Skeletal muscle tissue (tissue), 4 donors: ENCODE measurements around the gene CRB1. TPM values are rescaled to one million over a fixed set of nuclear protein-coding genes. Genes with fewer than 3 reads are reported as not detected.

Experiments
- H3K27ac ChIP-seq: one replicate; pipeline ENCODE4 v1.7.0; 2013; ENCODE audit warnings: mild to moderate bottlenecking, low read depth, low read length, inconsistent platforms
- H3K27me3 ChIP-seq, 3 donors: one replicate each; pipeline ENCODE4 v1.7.0; 2013; ENCODE audit warnings: low read length in 3 of 3; ENCODE audit not compliant: control insufficient read depth in 3 of 3, insufficient read depth in 3 of 3
- H3K36me3 ChIP-seq, 3 donors: one replicate each; pipeline ENCODE4 v1.7.0; 2013; ENCODE audit warnings: low read length in 3 of 3; ENCODE audit not compliant: control insufficient read depth in 3 of 3, insufficient read depth in 3 of 3
- H3K4me1 ChIP-seq, 3 donors: one replicate each; pipeline ENCODE4 v1.7.0; 2013; ENCODE audit warnings: low read length in 3 of 3, mild to moderate bottlenecking in 3 of 3; ENCODE audit not compliant: control insufficient read depth in 3 of 3, insufficient read depth in 3 of 3
- H3K4me3 ChIP-seq, 3 donors: one replicate each; pipeline ENCODE4 v1.7.0; 2013; ENCODE audit warnings: low read length in 3 of 3
- H3K9ac ChIP-seq, 3 donors: one replicate each; pipeline ENCODE4 v1.7.0; 2013; ENCODE audit warnings: low read length in 3 of 3, mild to moderate bottlenecking in 3 of 3, moderate library complexity in 2 of 3, low read depth in 1 of 3
- H3K9me3 ChIP-seq, 3 donors: one replicate each; pipeline ENCODE4 v1.7.0; 2013; ENCODE audit warnings: low read length in 3 of 3; ENCODE audit not compliant: control insufficient read depth in 3 of 3
- total RNA-seq: library from RNA; depleted of rRNA; stranded (reverse); fragments of >200 nt; gene quantifications from one replicate; pipeline ENCODE4 v1.2.3, GENCODE V29; 2014
- donor health status: Osteomylitis.

The CRB1 gene
- total RNA-seq, 1 donor from 2014 or later = 1.0 TPM

DNA sequence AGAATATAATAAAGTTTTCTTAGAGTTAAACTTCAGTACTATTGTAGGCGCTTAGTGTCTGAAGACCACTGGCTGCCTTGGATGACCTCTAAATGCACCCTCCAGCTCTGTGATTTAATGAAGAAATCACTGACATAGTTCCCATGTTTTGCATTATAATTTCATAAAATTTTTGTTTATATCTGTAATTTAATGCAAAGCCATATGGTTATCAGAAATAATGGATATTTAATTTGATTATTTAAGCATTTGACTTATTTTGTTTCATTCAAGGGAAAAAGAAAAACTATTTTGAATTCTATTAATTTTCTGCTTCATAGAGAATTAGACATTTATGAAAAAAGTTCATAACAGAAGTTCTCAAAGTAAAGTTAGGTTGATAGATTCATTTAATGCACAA is 18.6 kb downstream of the CRB1 start:
- Histone ChIP-seq H3K9ac (no peak overlapping the region), H3K9me3 (no peaks in the 10 kb centered on the region), H3K4me3 (no peak overlapping the region), H3K27ac (no peak overlapping the region), H3K4me1 (no peaks in the 10 kb centered on the region), H3K27me3 (no peaks in the 10 kb centered on the region), H3K36me3 (no peaks in the 10 kb centered on the region)

DNA sequence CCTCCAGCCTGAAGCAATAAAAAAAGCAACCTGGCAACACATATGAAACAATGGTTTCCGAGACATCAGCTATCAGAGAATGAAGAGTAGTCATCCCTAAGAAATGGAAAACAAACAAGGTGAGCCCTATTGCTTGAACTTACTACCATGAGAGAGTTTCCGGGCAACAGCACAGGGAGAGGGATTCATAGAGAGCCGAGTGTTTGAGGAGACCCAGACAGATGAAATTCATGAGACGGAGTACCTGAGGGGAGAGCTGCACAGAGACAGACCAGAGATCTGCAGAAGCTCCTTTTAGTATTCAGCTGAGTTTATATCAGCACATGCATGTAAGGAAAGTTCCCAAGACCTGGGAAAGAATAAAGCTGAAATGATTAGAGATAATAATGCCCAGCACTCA is 19.8 kb downstream of the CRB1 start:
- Histone ChIP-seq H3K36me3 (no peaks in the 10 kb centered on the region), H3K4me3 (no peak overlapping the region), H3K9me3 (no peaks in the 10 kb centered on the region), H3K27ac (no peak overlapping the region), H3K9ac (no peak overlapping the region), H3K27me3 (no peaks in the 10 kb centered on the region), H3K4me1 (no peaks in the 10 kb centered on the region)

DNA sequence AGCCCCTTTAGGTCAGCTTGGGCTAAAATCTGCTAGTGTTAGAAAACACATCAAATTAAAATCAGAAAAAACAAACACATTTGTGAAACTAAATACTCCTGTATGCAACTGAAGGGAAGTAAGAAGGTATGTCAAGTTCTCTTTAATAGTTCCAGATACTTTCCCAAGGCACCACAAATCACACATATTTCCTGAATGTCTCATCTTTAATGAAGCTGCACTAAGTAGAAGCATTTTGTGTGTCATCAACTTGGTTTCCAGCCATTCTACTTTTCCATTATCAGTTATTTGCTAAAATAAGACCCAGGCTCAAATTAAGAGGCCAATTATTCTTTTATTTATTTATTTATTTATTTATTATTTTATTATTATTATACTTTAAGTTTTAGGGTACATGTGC is 34.7 kb downstream of the CRB1 start:
- H3K27ac ChIP-seq = no peak overlapping the region
- H3K4me3 ChIP-seq = no peak overlapping the region
- no peaks in the 10 kb centered on the region for H3K27me3 ChIP-seq
- no peaks in the 10 kb centered on the region for H3K4me1 ChIP-seq
- no peaks in the 10 kb centered on the region for H3K36me3 ChIP-seq
- H3K9ac ChIP-seq = no peak overlapping the region
- no peaks in the 10 kb centered on the region for H3K9me3 ChIP-seq

DNA sequence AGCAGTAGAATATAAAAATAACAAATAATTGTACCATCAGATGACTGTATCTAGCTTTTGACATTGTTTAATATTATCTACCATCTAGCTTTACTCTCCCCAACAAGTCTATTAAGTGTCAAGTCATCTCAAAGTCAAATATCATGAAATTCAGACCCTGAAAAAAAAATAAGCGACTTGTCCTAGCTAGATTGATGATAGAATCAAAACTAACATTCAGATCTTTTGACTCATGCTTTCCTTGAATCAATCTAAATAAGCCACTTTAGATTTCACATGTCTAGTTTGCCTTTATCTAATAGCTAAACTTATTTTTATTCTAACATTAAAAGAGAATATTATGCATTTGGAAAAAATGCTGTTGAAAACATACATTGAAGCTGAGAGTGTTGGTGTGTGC is 35.4 kb downstream of the CRB1 start:
- Histone ChIP-seq H3K4me1 (no peaks in the 10 kb centered on the region), H3K27ac (no peak overlapping the region), H3K9me3 (no peaks in the 10 kb centered on the region), H3K9ac (no peak overlapping the region), H3K4me3 (no peak overlapping the region), H3K36me3 (no peaks in the 10 kb centered on the region), H3K27me3 (no peaks in the 10 kb centered on the region)

DNA sequence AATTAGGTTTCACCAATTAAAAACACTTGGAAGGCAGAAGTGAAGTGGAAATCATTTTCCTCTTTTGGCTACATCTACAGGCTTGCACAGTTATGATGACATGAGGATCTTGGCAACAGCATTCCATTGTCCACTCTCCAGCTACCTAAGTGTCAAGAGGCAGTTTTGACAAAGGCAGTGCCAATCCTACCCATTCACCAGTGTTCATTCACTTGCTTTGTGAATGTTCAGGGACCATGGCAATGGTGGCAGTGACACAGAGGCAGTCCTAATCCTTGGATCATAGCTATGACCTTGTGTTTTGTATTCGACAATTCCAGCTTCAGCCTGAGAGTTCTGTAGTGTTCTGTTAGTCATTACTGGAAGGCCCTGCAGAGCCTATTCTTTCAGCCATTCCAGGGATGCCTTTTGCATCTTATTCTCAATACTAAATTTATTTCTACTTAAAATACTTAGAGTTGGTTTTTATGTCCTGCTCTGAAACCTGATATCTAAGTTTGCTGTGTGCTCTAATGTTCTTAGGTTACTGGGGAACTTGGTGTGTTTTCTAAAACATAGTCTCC is 36.7 kb downstream of the CRB1 start:
- H3K36me3 ChIP-seq = no peaks in the 10 kb centered on the region
- no peaks in the 10 kb centered on the region for H3K9me3 ChIP-seq
- no peaks in the 10 kb centered on the region for H3K27me3 ChIP-seq
- no peaks in the 10 kb centered on the region for H3K4me1 ChIP-seq
- no peak overlapping the region for H3K4me3 ChIP-seq
- no peak overlapping the region for H3K27ac ChIP-seq
- H3K9ac ChIP-seq = no peak overlapping the region

DNA sequence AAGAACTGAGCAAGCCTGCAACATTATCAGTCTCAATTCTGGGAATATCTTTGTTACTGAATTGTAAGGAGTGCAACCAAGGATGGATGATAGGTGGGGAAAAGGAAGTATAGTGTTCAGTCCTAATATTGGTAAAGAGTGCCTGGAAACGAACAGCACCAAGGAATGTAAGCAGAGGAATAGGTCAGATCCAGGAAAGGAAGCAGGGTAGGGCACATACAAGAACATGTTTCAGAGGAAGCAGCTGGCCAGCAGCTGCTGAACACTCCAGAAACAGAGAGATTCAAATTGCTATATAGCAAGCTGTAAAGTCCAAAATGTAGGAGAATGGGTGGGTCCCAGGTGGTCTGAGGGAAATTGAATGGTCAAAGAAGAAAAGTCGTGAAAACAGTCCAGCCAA is 37.9 kb downstream of the CRB1 start:
- H3K9ac ChIP-seq = no peak overlapping the region
- no peaks in the 10 kb centered on the region for H3K36me3 ChIP-seq
- H3K27ac ChIP-seq = no peak overlapping the region
- H3K9me3 ChIP-seq = no peaks in the 10 kb centered on the region
- H3K27me3 ChIP-seq = no peaks in the 10 kb centered on the region
- H3K4me3 ChIP-seq = no peak overlapping the region
- H3K4me1 ChIP-seq = no peaks in the 10 kb centered on the region

DNA sequence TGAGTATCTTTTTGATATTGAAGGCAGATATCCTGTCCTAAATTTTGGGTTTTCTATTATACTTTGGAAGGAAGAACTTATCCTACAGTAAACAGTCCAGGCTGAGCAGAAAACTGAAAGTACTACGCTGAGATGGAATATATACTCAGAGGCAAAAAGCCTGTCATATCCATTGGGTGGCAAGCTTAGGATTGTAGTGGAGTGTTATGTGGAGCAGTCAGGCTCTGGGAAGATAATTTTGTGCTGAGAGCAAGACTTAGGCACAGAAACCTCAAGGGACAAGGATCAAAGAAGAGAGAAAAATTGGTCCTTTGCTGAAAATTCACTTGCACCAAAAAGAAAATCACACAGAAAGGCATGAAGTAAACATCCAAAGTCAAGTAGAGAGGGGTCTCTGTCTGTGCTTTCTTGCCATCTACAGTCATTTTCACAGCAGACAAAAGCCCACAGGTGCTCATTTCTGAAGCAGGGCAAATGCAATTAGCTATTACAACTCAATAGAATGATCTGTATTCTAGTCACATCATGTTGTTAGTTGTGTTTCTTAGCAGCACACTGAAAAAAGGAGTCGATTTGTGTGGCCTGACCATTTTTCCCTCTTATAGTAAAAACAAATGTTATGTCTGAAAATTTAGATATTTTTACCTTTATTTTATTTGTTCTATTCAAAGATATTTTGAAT is 38.5 kb downstream of the CRB1 start:
- Histone ChIP-seq H3K9me3 (no peaks in the 10 kb centered on the region), H3K4me1 (no peaks in the 10 kb centered on the region), H3K27ac (no peak overlapping the region), H3K4me3 (no peak overlapping the region), H3K36me3 (no peaks in the 10 kb centered on the region), H3K27me3 (no peaks in the 10 kb centered on the region), H3K9ac (no peak overlapping the region)

DNA sequence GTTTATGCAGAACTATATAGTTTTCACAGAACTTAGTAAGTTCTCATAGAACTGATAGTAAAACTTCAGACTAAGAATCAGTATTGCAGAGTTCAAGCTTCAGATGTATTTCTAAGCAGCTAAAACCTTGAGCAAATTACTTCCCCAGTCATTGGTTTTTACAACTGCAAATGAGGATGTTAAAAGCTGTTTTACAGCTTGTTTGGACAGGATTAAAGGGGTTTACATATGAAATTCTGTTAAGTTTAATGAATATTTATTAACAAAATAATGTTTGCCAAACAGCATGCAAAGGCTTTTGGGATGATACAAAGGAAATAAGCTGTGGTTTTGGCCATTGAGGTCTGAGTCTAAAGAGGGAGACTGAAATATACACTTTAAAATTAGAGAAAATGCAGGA is 39.1 kb downstream of the CRB1 start:
- H3K9ac ChIP-seq = no peak overlapping the region
- H3K9me3 ChIP-seq = no peaks in the 10 kb centered on the region

DNA sequence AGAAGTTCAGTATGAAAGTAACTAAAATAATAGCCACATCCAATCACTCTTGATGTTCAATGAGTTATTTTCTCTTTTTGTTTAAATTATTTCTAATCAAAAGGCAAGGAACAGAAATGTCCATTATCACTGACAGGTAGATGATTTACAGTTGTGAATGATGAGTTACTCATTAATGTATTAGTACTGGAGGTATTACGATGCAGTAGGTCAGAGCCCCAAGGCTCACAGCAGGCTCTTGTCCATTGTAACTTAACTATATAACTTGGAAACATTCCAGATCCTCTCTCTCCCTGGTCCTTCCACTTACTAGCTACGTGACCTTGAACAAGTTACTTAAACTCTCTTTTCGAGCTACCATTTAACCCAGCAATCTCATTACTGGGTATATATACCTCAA is 39.5 kb downstream of the CRB1 start:
- no peaks in the 10 kb centered on the region for H3K9me3 ChIP-seq
- no peaks in the 10 kb centered on the region for H3K4me1 ChIP-seq
- no peak overlapping the region for H3K9ac ChIP-seq
- no peaks in the 10 kb centered on the region for H3K36me3 ChIP-seq
- no peaks in the 10 kb centered on the region for H3K27me3 ChIP-seq
- no peak overlapping the region for H3K27ac ChIP-seq
- no peak overlapping the region for H3K4me3 ChIP-seq

More for the DNA sequence above, 39.1 kb downstream of the CRB1 start:
- no peaks in the 10 kb centered on the region for H3K27me3 ChIP-seq
- no peak overlapping the region for H3K27ac ChIP-seq
- H3K4me3 ChIP-seq = no peak overlapping the region
- H3K4me1 ChIP-seq = no peaks in the 10 kb centered on the region
- no peaks in the 10 kb centered on the region for H3K36me3 ChIP-seq

DNA sequence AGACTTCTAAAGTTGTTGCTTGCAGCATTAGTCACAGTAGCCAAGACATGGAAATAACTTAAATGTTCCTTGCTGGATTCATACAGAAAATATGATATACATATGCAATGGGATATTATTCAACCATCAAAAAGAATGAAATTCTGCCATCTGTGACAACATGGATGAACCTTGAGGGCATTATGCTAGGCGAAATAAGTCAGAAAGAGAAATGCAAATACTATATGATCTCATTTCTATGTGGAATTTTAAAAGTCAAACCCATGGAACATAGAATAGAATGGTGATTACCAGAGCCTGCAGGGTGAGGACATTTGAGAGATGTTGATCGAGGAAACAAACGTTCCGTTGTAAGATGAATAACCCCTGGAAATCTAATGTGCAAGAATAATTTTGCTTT is 43.0 kb downstream of the CRB1 start:
- Histone ChIP-seq H3K36me3 (no peaks in the 10 kb centered on the region), H3K9ac (no peak overlapping the region), H3K4me1 (no peaks in the 10 kb centered on the region), H3K27ac (no peak overlapping the region), H3K4me3 (no peak overlapping the region), H3K27me3 (no peaks in the 10 kb centered on the region), H3K9me3 (no peaks in the 10 kb centered on the region)
